Glutamatergic neuron (in vitro differentiated cells): ENCODE results near the gene C4A. TPM values are rescaled to one million over a fixed set of nuclear protein-coding genes. Genes with fewer than 3 reads are reported as not detected.
"Not testable (repeated sequence)": the region's sequence is repeated elsewhere in the genome, so short reads cannot be mapped to it uniquely, and the experiment has no call there.

Experiments
- DNase-seq: peaks from one replicate; pipeline ENCODE4 v3.0.0; 2022
- H3K27ac Mint-ChIP-seq: one replicate; pipeline ENCODE4 v1.8.0; 2020; ENCODE audit warnings: mild to moderate bottlenecking, mixed read lengths, inconsistent platforms; ENCODE audit not compliant: unreplicated experiment
- H3K27me3 Mint-ChIP-seq: one replicate; pipeline ENCODE4 v1.8.0; 2020; ENCODE audit warnings: mild to moderate bottlenecking, moderate library complexity, mixed read lengths, inconsistent platforms; ENCODE audit not compliant: unreplicated experiment
- H3K36me3 Mint-ChIP-seq: one replicate; pipeline ENCODE4 v1.8.0; 2020; ENCODE audit warnings: mild to moderate bottlenecking, mixed read lengths, inconsistent platforms; ENCODE audit not compliant: unreplicated experiment
- H3K4me1 Mint-ChIP-seq: one replicate; pipeline ENCODE4 v1.8.0; 2020; ENCODE audit warnings: mild to moderate bottlenecking, low read depth, mixed read lengths, inconsistent platforms; ENCODE audit not compliant: unreplicated experiment
- H3K4me3 Mint-ChIP-seq: one replicate; pipeline ENCODE4 v1.8.0; 2020; ENCODE audit warnings: mild to moderate bottlenecking, mixed read lengths, inconsistent platforms; ENCODE audit not compliant: unreplicated experiment
- H3K9me3 Mint-ChIP-seq: one replicate; pipeline ENCODE4 v1.8.0; 2020; ENCODE audit warnings: mild to moderate bottlenecking, moderate library complexity, mixed read lengths, inconsistent platforms; ENCODE audit not compliant: unreplicated experiment
- CTCF ChIP-seq: fragments of 200-600 bp; sonication (generic); IDR thresholded peaks from one replicate; pipeline ENCODE4 v1.5.0; 2021; ENCODE audit not compliant: partially characterized antibody, unreplicated experiment
- total RNA-seq: library from RNA; stranded (reverse); fragmentation: NEBNext Ultra II Directional; extraction: Animal tissue kit (Norgen Biotek cat#: 25700); gene quantifications from one replicate; pipeline ENCODE4 v1.2.1, GENCODE V29; 2021; ENCODE audit not compliant: unreplicated experiment

The C4A gene
- total RNA-seq, 1 donor from 2014 or later: 9.3 TPM

- DNase-seq: peak; percentile 1
- not testable (repeated sequence) for H3K4me1 Mint-ChIP-seq, H3K9me3 Mint-ChIP-seq
These were observed 59.5 kb downstream of the C4A start for GRCh38 chr6:32041385-32041784.

GRCh38 chr6:32042276-32042675, 60.4 kb downstream of the C4A start:
- not testable (repeated sequence) for DNase-seq, H3K27ac Mint-ChIP-seq, H3K4me1 Mint-ChIP-seq, H3K9me3 Mint-ChIP-seq, H3K36me3 Mint-ChIP-seq, H3K4me3 Mint-ChIP-seq, H3K27me3 Mint-ChIP-seq

More at GRCh38 chr6:32041385-32041784, 59.5 kb downstream of the C4A start:
- H3K36me3 Mint-ChIP-seq, H3K27ac Mint-ChIP-seq, H3K27me3 Mint-ChIP-seq, H3K4me3 Mint-ChIP-seq: not testable (repeated sequence)

GRCh38 chr6:32043589-32044380, 61.9 kb downstream of the C4A start:
- H3K36me3 Mint-ChIP-seq, H3K4me1 Mint-ChIP-seq, H3K9me3 Mint-ChIP-seq, H3K27me3 Mint-ChIP-seq, H3K27ac Mint-ChIP-seq, DNase-seq, H3K4me3 Mint-ChIP-seq: not testable (repeated sequence)

GRCh38 chr6:32044916-32045315, 63.1 kb downstream of the C4A start:
- not testable (repeated sequence) for H3K9me3 Mint-ChIP-seq, H3K27me3 Mint-ChIP-seq, H3K36me3 Mint-ChIP-seq, H3K4me3 Mint-ChIP-seq, H3K4me1 Mint-ChIP-seq, DNase-seq, H3K27ac Mint-ChIP-seq

- H3K27ac Mint-ChIP-seq: no peak overlapping the region
- H3K4me3 Mint-ChIP-seq: no peak overlapping the region
- no peak for TF ChIP-seq CTCF
- H3K27me3 Mint-ChIP-seq: peaks cover 6% of the 10 kb centered on the region
- H3K36me3 Mint-ChIP-seq: no peaks in the 10 kb centered on the region
- no peaks in the 10 kb centered on the region for H3K4me1 Mint-ChIP-seq
- peak; percentile 8 for DNase-seq
- H3K9me3 Mint-ChIP-seq: no peaks in the 10 kb centered on the region
These were observed 64.1 kb downstream of the C4A start for GRCh38 chr6:32045811-32046449.

- DNase-seq: peak; percentile 54
- TF ChIP-seq CTCF: no peak
- Mint-ChIP-seq H3K36me3 (no peaks in the 10 kb centered on the region), H3K4me1 (no peaks in the 10 kb centered on the region), H3K27ac (no peak overlapping the region), H3K9me3 (no peaks in the 10 kb centered on the region), H3K4me3 (no peak overlapping the region), H3K27me3 (peaks cover 9% of the 10 kb centered on the region)
These were observed 64.7 kb downstream of the C4A start for GRCh38 chr6:32046450-32047083.

GRCh38 chr6:32047084-32047478, 65.2 kb downstream of the C4A start:
- no peaks in the 10 kb centered on the region for H3K9me3 Mint-ChIP-seq
- H3K4me3 Mint-ChIP-seq: no peak overlapping the region
- no peaks in the 10 kb centered on the region for H3K36me3 Mint-ChIP-seq
- no peak overlapping the region for H3K27ac Mint-ChIP-seq
- H3K4me1 Mint-ChIP-seq: no peaks in the 10 kb centered on the region
- H3K27me3 Mint-ChIP-seq: peaks cover 9% of the 10 kb centered on the region
- peak; percentile 28 for DNase-seq
- TF ChIP-seq CTCF: no peak
